T47D (cell line): Measurements from ENCODE around the gene NBPF19.
A peak's percentile ranks its signal among the peaks of the same experiment; 100 is the strongest.
"Not testable (repeated sequence)": the region's sequence is repeated elsewhere in the genome, so short reads cannot be mapped to it uniquely, and the experiment has no call there.

Experiments used
- DNase-seq, 2 experiments: peaks; one replicate each; pipeline versions ENCODE4 v3.0.0 to v3.0.0-alpha.2; 2011 to 2012; ENCODE audit warnings: low read depth in 1 of 2, low spot score in 1 of 2
- in situ Hi-C: cut with HindIII; loops from 2 replicates; pipeline ENCODE4 v1.10.0; 2016; ENCODE audit warnings: low sequenced_read_pairs, low pct_unique_long_range_greater_than_20kb

The NBPF19 gene, protein sequence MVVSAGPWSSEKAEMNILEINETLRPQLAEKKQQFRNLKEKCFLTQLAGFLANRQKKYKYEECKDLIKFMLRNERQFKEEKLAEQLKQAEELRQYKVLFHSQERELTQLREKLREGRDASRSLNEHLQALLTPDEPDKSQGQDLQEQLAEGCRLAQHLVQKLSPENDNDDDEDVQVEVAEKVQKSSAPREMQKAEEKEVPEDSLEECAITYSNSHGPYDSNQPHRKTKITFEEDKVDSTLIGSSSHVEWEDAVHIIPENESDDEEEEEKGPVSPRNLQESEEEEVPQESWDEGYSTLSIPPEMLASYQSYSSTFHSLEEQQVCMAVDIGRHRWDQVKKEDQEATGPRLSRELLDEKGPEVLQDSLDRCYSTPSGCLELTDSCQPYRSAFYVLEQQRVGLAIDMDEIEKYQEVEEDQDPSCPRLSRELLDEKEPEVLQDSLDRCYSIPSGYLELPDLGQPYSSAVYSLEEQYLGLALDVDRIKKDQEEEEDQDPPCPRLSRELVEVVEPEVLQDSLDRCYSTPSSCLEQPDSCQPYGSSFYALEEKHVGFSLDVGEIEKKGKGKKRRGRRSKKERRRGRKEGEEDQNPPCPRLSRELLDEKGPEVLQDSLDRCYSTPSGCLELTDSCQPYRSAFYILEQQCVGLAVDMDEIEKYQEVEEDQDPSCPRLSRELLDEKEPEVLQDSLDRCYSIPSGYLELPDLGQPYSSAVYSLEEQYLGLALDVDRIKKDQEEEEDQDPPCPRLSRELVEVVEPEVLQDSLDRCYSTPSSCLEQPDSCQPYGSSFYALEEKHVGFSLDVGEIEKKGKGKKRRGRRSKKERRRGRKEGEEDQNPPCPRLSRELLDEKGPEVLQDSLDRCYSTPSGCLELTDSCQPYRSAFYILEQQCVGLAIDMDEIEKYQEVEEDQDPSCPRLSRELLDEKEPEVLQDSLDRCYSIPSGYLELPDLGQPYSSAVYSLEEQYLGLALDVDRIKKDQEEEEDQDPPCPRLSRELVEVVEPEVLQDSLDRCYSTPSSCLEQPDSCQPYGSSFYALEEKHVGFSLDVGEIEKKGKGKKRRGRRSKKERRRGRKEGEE (N-terminal part only)

GRCh38 chr1:149474745-149475144, at the start of gene NBPF19:
NBPF19 (plus strand) TSS chr1:149475045; CDS start chr1:149475933, 888 bp downstream.
- in situ Hi-C loops, DNase-seq: not testable (repeated sequence)

GRCh38 chr1:149428317-149428716, 46.5 kb upstream of the NBPF19 start:
- in situ Hi-C loops, result not testable (repeated sequence)
- DNase-seq, result peak in 1 of 2 experiments; percentile 54

DNA sequence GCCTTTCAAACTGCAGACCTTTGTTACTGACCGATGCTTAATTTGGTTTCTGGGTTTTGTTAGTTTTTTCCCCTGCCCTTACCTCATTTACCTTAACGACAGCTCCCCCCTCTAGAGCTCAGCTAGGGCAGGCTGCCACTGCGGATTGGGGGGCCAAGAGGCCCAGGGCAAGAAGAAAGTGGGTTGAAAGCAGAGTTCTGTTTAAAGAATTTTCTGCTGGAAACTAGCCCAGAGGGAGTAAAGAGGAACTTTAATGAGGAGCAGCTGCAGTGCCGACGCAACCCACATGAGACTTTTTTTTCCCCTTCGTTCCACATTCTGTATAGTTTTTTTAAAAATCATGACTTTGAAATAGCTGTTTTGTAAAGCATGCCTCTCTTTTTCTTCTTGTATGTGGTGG, 29.4 kb upstream of the NBPF19 start:
- DNase-seq, in situ Hi-C loops: not testable (repeated sequence)

- DNase-seq, in situ Hi-C loops: not testable (repeated sequence)
These were observed 22.6 kb upstream of the NBPF19 start for GRCh38 chr1:149452196-149452595.

DNA sequence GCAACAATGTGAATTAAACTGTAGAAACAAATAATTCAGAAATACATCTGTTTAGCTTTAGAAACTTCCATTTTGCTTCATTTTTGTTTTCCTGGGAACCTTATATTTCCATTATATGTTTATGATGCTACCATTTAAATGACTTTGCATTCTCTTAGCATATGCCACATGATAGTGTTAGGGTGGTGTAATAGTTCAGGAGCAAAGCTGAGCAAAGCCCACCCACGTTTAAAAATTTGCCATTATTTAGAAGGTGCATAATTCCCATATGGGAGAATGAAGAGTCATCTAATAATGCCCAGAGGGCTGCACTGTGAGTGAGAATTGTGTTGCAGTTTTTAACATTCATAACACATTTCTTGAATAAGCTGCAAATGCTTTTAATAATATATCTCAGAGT, 22.2 kb upstream of the NBPF19 start:
- DNase-seq, in situ Hi-C loops: not testable (repeated sequence)

GRCh38 chr1:149558350-149558825, 83.5 kb downstream of the NBPF19 start:
- in situ Hi-C loops, result not testable (repeated sequence)
- peak; percentile 3 to 75 for DNase-seq

DNA sequence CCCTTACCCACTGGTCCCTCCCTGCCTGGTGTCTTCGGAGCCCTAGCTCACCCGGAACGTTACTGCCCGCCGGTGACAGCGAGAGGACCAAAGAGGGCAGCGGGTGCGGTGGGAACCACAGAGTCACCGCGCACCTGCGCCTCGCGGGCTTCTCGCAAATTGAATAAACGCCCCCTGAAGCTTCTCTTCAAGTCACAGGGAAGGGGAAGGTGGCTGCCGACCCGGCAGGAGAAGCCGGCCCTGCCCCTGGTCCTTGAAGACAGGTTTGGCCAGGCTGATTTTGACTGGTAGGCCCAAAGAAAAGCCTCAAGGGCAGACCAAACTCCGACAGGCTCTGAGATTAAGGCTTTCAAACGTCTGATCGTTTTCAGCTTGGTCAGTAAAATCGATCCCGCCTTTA, 87.0 kb downstream of the NBPF19 start:
- DNase-seq, in situ Hi-C loops: not testable (repeated sequence)

DNA sequence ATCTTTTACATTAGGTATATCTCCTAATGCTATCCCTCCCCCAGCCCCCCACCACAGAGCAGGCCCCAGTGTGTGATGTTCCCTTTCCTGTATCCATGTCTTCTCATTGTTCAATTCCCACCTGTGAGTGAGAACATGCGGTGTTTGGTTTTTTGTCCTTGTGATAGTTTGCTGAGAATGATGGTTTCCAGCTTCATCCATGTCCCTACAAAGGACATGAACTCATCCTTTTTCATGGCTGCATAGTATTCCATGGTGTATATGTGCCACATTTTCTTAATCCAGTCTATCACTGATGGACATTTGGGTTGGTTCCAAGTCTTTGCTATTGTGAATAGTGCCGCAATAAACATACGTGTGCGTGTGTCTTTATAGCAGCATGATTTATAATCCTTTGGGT, 90.6 kb downstream of the NBPF19 start:
- in situ Hi-C loops, DNase-seq: not testable (repeated sequence)

GRCh38 chr1:149572763-149573162, 97.9 kb downstream of the NBPF19 start:
- DNase-seq, in situ Hi-C loops: not testable (repeated sequence)

DNA sequence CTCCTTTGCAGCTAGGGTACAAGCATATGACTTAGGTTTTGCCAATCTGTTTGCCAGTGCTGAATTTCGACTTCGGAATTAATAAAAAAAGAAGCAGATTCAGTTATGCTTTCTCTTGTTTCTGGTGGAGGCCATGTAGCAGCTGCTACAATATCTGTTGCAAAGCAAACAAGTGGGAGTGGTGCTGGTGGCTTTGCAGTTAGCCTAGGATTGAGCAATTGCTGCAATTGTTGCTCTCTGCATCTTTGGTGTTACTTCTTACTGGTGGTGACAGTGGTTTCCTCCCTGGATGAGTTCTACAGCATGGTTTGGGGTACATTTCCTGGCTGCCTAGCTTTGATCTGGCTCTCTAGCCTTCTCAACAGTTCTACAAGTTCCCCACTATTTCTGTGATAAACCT, 110.7 kb downstream of the NBPF19 start:
- peak in 1 of 2 experiments; percentile 6 for DNase-seq
- in situ Hi-C loops, result not testable (repeated sequence)
